HUDEP-2 (cell line): ENCODE results near the gene BANP.
"Not testable (repeated sequence)": the region's sequence is repeated elsewhere in the genome, so short reads cannot be mapped to it uniquely, and the experiment has no call there.

Experiments
- DNase-seq, 76 experiments: peaks; one replicate each; lab custom pipeline; 2025; ENCODE audit not compliant: unreplicated experiment in 76 of 76; lab: John Stamatoyannopoulos, UW

Gene BANP

GRCh38 chr16:88043208-88043910 is 92.1 kb downstream of the BANP start:
- not testable (repeated sequence) for DNase-seq

GRCh38 chr16:88044121-88044581 is 92.9 kb downstream of the BANP start:
- DNase-seq, result not testable (repeated sequence)

- DNase-seq, result not testable (repeated sequence)
Observed at GRCh38 chr16:88045361-88045760, 94.1 kb downstream of the BANP start.

GRCh38 chr16:88045820-88046303 is 94.6 kb downstream of the BANP start:
- DNase-seq, result no peak

GRCh38 chr16:88047462-88047861 is 96.2 kb downstream of the BANP start:
- DNase-seq, result no peak

GRCh38 chr16:88048985-88049384 is 97.8 kb downstream of the BANP start:
- no peak for DNase-seq

- DNase-seq, result no peak
Observed at GRCh38 chr16:88049561-88050545, 98.6 kb downstream of the BANP start.

- DNase-seq, result no peak
Observed at GRCh38 chr16:88050952-88051660, 99.9 kb downstream of the BANP start.

- no peak for DNase-seq
Observed at GRCh38 chr16:88052661-88053060, 101.4 kb downstream of the BANP start.

GRCh38 chr16:88053479-88053878 is 102.2 kb downstream of the BANP start:
- not testable (repeated sequence) for DNase-seq

GRCh38 chr16:88055356-88055755 is 104.1 kb downstream of the BANP start:
- DNase-seq, result no peak

- no peak for DNase-seq
Observed at GRCh38 chr16:88056212-88056611, 105.0 kb downstream of the BANP start.

- DNase-seq, result no peak
Observed at GRCh38 chr16:88057656-88058055, 106.4 kb downstream of the BANP start.

- no peak for DNase-seq
Observed at GRCh38 chr16:88058136-88058535, 106.9 kb downstream of the BANP start.

- peak in 1 of 76 experiments; percentile 6 for DNase-seq
Observed at GRCh38 chr16:88058817-88059216, 107.6 kb downstream of the BANP start.

- DNase-seq, result no peak
Observed at GRCh38 chr16:88059701-88060386, 108.6 kb downstream of the BANP start.

GRCh38 chr16:88060524-88061219 is 109.4 kb downstream of the BANP start:
- no peak for DNase-seq

- DNase-seq, result no peak
Observed at GRCh38 chr16:88061346-88062110, 110.3 kb downstream of the BANP start.
